Stimulated activated CD4-positive, alpha-beta T cell treated with anti-CD3 and anti-CD28 coated beads, Interleukin-15, amount 100 ng/mL, for 24 hours (primary cell): Measurements from ENCODE around the gene UNC50.

ENCODE experiments used
- DNase-seq: peaks from one replicate; pipeline ENCODE4 v3.0.0-alpha.2; 2020

UNC50 gene

DNA sequence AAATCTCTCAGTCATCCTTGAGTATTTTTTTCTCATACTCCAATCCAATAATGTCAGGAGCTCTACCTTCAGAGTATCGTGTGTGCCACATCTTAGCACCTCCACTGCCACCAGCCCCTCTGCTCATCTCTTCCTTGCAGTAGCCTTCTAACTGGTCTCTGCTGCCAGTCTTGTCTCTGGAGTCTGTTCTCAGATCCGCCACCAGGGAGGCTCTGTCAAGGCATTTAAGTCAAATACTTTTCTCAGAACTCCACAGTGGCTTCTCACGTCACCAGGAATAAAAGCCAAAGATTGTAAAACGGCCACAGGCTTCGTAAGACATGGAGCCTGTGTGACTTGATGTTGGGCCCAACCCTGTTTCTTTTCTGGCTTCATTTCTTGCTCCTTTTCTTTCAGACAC lies 7.1 kb downstream of the UNC50 start:
- no peak for DNase-seq

DNA sequence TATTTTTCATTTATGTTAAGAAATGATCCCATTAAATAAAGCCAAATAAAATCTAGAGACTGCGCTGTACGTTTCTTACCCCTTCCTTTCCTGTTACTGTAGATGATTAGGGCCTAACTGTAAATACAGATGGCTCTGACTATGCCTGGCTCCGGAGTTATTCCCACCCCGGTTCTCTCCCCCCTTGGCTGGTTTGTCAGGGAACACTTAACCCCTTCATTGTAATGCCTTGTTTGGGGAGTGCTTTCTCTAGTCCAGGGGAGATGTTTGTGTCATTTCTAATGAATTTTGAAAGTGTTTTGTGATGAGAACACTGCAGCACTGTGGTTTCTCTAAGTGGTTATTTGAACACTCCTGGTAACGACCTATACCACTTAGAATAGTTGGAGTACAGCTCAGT lies 8.8 kb downstream of the UNC50 start:
- no peak for DNase-seq

DNA sequence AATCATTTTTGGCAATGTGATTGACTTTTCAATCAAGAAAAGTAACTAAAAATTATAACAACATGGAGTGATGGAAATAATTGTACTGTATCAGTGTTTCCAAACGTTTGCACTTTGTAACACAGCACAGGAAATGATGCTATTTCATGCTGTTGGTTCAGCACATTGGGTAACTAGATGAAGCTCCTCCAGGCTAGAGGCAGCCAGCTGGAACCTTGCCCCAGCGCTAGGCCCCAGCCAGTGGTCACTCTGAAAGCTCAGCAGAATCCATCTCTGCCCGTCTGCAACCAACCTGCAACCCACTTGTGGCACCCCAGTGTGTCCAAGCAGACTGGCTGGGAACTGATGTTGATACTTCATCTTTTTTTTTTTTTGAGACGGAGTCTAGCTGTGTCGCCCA lies 15.3 kb downstream of the UNC50 start:
- no peak for DNase-seq

DNA sequence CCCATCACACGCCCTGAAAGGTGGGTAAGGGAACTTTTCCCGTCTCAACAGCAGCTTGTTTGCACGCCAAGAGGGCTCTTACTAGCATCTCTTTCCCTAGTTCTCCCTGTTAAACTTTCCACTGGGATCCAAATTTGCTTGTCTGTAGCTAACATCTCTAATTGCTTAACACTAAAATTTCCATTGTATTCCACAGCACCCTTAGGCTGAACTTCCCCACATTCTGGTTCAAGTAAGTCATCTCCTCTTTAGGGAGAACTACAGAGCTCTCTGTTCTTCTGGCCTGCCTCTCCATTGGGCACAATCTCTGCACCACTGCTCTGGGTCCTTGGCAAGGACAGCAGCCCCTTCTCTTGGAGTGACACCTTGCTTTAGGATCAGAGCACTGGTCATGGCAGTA lies 24.0 kb downstream of the UNC50 start:
- no peak for DNase-seq

DNA sequence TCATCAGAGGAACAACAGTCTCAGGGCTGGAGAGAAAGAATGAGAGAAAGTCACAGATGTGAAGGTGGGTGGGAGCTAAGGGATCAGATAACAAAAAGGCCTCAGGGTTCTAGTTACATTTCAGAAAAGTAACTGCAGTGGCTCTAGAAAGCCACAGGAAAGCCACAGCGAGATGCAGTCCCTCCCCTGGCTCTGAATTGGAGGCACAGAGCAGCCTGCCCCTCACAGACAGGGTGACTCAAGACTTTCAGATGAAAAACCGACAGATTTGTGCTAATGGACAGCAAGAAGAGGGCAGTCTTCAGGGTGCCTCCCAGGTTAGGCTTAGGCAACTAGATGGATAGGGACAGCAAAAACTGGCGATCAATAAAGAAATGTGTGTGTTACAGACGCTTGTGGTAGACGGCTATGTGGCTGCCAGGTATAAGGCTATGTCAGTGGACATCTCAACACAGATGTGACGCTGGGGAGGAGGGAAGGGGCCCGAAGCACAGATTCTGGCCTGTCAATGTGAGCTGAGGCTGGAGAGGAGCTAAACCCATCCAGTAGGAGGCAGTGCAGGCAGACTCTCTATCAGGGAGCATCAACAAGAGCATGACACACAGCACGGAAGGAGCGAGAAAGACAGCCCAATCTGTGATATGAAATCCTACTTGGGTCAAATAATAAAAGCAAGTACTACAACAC lies 26.2 kb downstream of the UNC50 start:
- peak; percentile 68 for DNase-seq

DNA sequence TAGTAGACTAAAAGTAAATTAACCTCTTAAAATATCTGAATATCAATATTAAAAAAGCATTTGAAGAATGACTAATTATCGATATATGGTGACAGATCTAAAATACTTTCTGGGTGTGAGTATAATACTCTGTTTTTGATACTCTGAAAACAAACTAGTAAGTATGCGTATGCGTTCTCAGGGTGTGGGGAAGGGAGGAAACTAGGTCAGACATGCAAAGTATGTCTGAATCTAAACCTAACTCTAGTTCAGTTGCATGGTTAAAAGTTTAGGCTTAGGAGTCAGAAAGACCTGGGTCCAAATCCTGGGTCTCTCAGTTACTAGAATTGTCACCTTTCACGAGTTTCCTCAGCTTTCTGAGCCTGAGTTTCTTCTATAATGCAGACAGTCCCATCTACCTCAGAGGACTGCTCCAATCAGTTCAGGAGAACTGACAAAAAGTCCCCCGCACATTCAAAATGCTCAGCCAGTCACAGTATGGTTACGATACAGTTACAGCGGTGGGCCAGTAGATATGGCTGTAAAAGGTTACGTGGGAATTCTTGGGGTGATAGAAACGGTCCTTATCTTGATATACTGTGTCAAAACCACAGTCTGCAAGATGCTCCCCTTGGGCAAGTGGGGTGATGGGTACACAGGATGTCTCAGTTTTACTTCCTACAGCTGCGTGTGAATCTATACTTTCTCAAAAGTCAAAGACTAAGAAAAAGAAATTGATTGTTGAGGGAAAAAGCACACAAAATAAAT lies 29.2 kb downstream of the UNC50 start:
- DNase-seq, result peak; percentile 56

DNA sequence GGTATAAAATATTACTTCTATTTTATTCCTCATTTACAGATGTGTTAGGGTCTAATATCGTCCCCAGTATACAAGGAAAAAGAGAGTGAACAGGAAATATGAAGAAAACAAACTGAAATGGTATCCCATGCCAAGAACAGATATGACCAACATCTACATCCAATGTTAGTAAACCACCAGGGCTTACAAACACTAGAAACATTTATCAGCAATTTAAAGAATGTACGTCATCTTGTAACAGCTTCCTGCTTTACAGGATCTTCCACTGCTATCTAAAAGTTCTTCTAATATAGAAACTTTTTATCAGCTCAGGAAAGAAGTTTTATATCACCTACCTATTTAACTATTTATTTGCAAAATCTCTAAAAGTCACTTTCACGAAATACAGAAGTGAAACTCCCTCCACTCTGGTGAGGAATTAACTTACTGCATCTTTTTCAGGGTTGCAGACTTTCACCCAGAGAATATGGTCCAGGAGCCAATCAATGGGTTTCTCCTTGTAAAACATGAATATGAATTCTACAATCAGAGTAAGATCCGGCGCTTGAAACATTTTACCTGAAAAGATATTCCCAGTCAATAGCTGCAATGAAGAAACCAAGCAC lies 35.2 kb downstream of the UNC50 start:
- DNase-seq, result no peak

DNA sequence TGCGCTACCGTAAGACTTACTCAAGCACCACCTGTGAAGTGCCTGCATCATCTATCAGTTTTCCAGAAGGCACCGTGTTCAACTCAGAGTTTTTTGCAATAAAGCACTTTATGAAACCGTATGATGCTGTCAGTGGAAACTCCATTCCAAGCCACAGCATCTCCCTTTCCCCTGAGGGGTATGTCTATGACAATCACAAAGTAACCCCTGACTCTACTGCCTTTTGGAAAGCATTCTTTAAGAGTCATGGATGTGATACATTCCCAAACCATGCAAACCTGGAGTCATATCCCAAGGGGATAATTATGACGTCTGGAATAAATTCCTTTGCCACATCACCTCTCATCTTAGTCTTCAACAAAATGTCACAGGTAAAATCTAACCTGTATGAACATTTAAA lies 39.2 kb downstream of the UNC50 start:
- DNase-seq, result no peak

DNA sequence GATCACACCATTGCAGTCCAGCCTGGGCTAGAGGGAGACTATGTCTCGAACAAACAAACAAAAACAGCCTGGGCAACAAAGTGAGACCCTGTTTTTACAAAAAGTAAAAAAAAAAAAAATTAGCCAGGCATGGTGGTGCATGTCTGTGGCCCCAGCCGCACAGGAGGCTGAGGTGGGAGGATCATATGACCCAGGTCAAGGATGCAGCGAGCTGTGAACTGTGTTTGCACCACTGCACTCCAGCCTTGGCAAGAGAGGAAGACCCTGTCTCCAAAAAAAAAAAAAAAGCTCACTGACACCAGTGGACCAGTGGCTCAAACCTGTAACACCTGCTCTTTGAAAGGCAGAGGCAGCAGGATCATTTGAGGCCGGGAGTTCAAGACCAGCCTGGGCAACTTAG lies 40.1 kb downstream of the UNC50 start:
- no peak for DNase-seq

DNA sequence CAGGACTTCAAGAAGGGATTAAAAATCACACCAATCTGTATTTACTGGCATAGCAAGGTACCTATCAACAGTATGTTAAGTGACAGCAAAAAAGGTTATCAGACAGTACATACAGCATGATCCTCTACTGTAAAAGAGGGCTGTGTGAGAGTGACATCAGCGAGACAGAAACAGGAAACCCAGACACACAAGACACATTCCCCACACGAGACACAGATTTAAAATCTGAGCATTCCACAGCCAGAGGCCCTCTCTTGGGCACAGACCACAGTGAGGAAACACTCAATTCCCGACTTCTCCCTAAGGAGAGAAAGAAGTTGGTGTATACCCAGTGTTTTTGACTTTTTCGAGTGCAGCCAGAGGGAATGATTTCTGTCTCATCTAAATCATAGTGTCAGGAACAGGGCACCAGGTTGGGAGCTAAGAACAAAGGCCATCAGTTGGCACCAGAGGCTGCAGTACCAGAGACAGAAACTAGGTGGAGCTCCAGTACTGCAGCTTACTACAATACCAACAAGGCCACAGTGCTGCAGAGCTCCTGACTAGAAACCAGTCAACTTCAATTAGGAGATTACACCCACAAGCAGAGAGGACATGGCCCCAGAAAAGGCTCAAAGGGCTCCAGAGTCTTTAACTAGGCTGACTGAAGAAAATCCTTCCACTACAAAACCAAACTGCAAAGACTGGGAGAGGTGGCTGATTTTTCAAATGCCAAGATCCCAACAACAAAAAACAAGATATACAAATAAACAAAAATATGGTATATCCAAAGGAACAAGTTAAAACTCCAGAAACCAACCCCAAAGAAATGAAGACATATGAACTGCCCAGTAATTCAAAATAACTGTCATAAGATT lies 41.0 kb downstream of the UNC50 start:
- DNase-seq, result peak; percentile 84

DNA sequence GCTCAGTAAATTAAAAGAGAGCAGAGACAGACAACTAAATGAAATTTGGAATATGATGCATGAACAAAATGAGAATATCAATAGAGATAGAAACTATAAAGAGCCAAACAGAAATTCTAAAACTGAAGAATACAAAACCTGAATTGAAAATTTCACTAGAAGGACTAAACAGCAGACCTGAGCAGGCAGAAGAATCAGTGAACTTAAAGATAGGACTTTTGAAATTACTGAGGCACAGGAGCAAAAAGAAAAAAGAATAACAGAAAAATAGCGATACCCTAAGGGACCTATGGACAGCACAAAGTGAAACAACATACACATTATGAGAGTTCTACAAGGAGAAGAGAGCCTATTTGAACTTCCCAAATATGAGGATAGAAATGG lies 41.6 kb downstream of the UNC50 start:
- DNase-seq, result no peak

DNA sequence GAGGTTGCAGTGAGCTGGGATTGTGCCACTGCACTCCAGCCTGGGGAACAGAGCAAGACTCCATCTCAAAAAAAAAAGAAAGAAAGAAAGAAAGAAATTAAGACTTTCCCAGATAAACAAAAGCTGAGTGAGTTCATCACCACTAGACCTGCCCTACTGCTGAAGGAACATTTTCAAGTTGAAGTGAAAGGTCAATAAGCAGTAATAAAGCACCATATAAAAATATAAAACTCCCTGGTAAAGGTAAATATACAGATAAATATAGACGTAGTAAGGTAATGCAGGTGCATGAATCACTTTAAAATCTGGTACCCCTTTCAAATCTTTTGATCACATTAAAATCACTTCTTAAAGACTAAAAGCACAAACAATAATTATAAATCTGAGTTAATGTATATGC lies 42.6 kb downstream of the UNC50 start:
- no peak for DNase-seq

DNA sequence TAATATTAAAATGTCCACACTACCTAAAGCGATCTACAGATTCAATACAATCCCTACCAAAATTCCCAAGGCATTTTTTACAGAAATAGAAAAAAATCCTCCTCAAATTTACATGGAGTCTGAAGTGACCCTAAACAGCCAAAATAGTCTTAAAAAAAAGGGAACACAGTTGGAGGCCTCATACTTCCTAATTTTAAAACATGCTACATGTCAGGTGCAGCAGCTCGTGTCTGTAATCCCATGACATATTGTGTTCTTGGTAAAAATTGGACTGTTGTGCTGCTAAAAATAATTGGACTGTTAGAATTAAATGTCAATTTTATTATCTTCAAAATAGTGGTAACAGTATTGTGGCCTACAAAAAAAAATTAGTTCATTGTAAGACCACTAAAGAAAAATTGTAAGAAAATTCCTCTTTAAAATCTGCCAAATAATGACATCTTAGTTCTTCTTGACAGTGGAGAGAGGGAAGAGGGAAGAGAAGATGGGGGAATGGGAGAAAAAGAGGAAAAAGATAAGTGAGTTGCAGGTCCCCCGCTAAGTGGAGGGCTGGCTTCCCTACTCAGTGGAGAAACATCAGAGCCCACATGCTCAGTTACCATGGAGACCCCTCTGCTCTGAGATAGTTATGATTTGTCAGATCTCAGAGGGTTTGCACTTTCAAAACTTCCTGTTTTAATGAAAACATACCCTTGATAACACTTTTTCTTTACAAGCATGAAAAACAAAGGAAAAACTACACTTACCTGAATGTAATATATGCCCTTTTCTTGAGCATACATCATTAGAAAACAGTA lies 46.5 kb downstream of the UNC50 start:
- peak; percentile 39 for DNase-seq

DNA sequence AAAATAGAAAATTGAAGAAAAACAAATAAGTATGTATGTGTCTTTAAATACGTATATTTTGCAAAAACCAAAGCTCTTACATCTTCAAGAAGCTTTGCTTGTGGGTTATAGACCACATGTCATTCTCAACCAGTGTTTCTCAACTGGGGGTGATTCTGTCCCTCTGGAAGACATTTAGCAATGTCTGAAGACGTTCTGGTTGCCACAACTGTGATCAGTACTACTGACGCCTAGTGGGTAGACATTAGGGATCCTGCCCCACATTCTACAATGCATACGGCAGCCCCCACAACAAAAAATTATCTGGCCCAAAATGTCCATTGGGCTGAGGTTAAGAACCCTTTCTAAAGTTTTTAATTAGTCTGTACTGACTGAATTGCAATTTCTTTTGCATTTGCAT lies 48.4 kb downstream of the UNC50 start:
- DNase-seq, result peak; percentile 12

DNA sequence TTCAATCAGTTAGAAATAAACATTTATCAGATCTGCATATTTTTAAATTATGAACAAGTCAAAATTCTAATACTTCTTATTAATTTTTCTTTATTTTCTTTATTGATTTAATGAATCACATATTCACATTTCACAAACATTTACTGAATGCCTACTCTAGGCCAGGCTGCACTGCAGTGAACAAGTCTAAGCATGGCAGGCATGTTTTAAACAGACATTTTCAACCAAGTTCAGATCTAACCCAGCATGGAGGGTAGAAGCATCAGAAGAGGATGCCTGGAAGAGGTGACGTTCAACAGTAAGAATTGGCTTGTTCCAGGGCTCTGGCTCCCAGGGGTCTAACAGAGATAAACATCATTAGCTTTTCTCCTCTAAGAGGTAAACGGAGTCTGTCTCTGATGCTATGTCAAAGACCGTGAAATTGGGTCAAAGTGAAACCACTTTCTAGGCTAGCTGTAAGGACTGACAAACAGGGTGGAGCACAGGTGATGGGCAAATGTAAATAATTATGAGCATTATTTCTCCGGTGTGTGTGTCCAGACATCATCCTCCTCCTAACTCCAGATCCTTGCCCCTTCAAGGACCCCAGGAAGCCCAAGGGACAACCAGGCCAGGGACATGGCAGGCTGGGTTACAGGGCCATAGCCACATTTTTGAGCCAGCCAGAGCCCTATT lies 50.6 kb downstream of the UNC50 start:
- no peak for DNase-seq

DNA sequence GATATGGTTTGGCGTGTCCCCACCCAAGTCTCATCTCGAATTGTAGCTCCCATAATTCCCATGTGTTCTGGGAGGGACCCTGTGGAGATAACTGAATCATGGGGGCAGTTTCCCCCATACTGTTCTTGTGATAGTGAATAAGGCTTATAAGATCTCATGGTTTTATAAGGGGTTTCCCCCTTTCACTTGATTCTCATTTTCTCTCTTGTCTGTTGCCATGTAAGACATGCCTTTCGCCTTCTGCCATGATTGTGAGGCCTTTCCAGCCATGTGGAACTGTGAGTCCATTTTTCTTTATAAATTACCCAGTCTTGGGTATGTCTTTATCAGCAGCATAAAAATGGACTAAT lies 51.1 kb downstream of the UNC50 start:
- DNase-seq, result peak; percentile 38

DNA sequence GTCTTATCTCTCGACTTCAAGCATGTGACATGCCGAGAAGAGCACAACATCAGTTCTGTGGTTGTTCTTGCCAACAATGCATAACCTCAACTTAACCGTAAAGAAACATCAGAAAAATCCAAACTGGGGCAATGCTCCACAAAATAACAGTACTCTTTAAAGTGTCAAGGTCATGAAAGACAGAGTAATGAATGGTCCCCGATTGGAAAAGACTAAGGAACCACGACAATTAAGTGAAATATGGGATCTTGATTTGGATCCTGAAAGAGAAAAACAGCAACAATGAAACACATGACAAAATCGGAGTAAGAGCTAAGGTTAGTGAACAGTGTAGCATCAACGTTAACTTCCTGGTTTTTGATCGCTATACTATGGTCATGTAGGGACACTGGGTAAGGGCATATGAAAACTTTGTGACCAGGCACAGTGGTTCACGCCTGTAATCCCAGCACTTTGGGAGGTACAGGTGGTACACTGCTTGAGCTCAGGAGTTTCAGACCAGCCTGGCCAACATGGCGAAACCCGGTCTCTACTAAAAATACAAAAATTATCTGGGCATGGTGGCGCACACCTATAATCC lies 55.2 kb downstream of the UNC50 start:
- no peak for DNase-seq

DNA sequence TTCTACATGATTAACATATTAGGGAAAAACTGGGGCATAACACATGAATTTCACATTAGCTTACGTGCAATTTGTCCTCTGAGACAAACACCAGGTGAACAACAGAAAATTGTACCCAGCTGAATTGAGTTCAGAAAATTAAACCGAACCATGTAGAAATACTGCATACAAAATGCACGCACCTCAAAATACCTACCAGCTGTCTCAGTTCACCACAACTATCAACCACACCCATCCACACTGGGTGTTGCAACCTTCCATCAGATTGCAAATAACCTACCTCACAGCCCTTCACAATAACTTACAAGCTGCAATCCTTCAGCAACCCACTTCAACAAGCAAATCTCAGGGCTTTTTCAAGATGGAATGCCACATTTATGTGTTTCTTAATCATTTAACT lies 55.9 kb downstream of the UNC50 start:
- peak; percentile 40 for DNase-seq

DNA sequence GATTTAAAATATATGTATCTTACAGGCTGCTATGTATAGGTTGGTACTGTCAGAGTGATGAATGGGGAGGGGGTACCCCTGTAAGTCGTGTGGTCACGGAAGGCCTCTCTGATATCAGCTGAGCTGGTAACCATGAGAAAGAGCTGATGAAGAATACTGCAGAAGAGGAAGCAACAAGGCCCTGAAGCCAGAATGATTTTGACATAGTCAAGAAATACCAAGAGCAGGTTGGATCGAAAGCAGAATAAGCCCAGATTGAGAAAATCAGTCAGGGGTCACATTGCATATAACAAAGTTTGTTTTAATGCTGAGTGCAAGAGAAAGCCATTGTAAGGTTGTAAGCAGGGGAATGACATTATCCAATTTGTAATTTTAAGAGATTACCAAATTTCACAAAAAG lies 57.3 kb downstream of the UNC50 start:
- no peak for DNase-seq
